Middle frontal gyrus (tissue), 1 donor: ENCODE data around the gene CAB39.

ENCODE experiments used
- DNase-seq: peaks from one replicate; pipeline ENCODE4 v3.0.0-alpha.2; 2015; ENCODE audit warnings: low spot score; ENCODE audit errors: extremely low spot score

The CAB39 gene

GRCh38 chr2:230754200-230754599 lies 41.6 kb downstream of the CAB39 start:
- DNase-seq: no peak

- DNase-seq: no peak
Observed at GRCh38 chr2:230757476-230757875, 44.8 kb downstream of the CAB39 start.

- no peak for DNase-seq
Observed at GRCh38 chr2:230758566-230759480, 46.2 kb downstream of the CAB39 start.

- no peak for DNase-seq
Observed at GRCh38 chr2:230759481-230760167, 47.0 kb downstream of the CAB39 start.

- no peak for DNase-seq
Observed at GRCh38 chr2:230761704-230762103, 49.1 kb downstream of the CAB39 start.

GRCh38 chr2:230762317-230762896 lies 49.8 kb downstream of the CAB39 start:
- DNase-seq: no peak

GRCh38 chr2:230764346-230764745 lies 51.7 kb downstream of the CAB39 start:
- DNase-seq: no peak

GRCh38 chr2:230765611-230766300 lies 53.1 kb downstream of the CAB39 start:
- DNase-seq: no peak

- DNase-seq: no peak
Observed at GRCh38 chr2:230767862-230768388, 55.3 kb downstream of the CAB39 start.

- no peak for DNase-seq
Observed at GRCh38 chr2:230770804-230771203, 58.2 kb downstream of the CAB39 start.

- DNase-seq: no peak
Observed at GRCh38 chr2:230772156-230772555, 59.5 kb downstream of the CAB39 start.

- DNase-seq: no peak
Observed at GRCh38 chr2:230773039-230773773, 60.6 kb downstream of the CAB39 start.

- DNase-seq: no peak
Observed at GRCh38 chr2:230774348-230774951, 61.8 kb downstream of the CAB39 start.

- no peak for DNase-seq
Observed at GRCh38 chr2:230775737-230776136, 63.1 kb downstream of the CAB39 start.

GRCh38 chr2:230777721-230778120 lies 65.1 kb downstream of the CAB39 start:
- no peak for DNase-seq

GRCh38 chr2:230778350-230779063 lies 65.9 kb downstream of the CAB39 start:
- no peak for DNase-seq

- DNase-seq: no peak
Observed at GRCh38 chr2:230779126-230779525, 66.5 kb downstream of the CAB39 start.

GRCh38 chr2:230779607-230780006 lies 67.0 kb downstream of the CAB39 start:
- DNase-seq: no peak

GRCh38 chr2:230781130-230781797 lies 68.6 kb downstream of the CAB39 start:
- no peak for DNase-seq
